A549 (cell line): ENCODE results near the gene S100A8.

ENCODE experiments used
- CHD4 ChIP-seq: fragments of 200-600 bp; sonication (generic); IDR thresholded peaks from 2 replicates; pipeline ENCODE4 v1.6.1; 2016; ENCODE audit warnings: antibody characterized with exemption, mild to moderate bottlenecking, borderline replicate concordance
- CTCF ChIP-seq: fragments of >200 bp; sonication (Bioruptor Twin); formaldehyde crosslinking; IDR thresholded peaks from 3 replicates; pipeline ENCODE4 v1.5.1; 2016

GRCh38 chr1:153437236-153437635, 46.4 kb upstream of the S100A8 start:
- TF ChIP-seq CTCF = no peak
- TF ChIP-seq CHD4 = no peak
